ENCODE measurements around the gene MMP17.
A peak's percentile ranks its signal among the peaks of the same experiment; 100 is the strongest.
"Not testable (repeated sequence)": the region's sequence is repeated elsewhere in the genome, so short reads cannot be mapped to it uniquely, and the experiment has no call there.

MMP17 gene

DNA sequence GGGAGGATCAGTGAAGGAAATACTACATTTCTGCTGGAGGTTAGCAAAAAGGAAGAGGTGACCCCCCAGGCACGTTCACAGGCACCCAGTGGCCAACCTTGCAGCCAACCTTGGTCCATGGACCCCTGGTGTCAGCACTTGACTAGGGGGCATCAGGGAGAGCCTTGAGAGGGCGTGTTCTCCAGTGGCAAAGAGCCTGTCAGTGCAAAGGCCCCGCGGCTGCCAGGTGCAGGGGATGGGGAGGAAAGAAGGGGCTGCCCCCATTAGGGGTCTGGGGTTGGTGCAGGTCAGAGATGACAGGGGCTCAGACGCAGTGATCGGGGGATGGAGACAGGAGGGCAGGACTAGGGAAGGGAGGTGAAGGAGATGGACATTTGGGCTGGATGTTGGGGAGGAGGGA, 43.5 kb downstream of the MMP17 start:
- no peak for TF ChIP-seq POLR2A (IDR thresholded peaks at IDR 0.05; ENCODE audit: low read depth, low read length)
- TF ChIP-seq PAX5 (IDR thresholded peaks at IDR 0.05; ENCODE audit: insufficient read depth, low read length, severe bottlenecking), result no peak
- DNase-seq (ENCODE audit: insufficient read length, low spot score) (no peak), FAIRE-seq (no peak)

- DNase-seq (ENCODE audit: insufficient read length, low spot score) (peak; percentile 8), FAIRE-seq (no peak)
- TF ChIP-seq PAX5 (IDR thresholded peaks at IDR 0.05; ENCODE audit: insufficient read depth, low read length, severe bottlenecking) (no peak), POU2F2 (IDR thresholded peaks at IDR 0.05; ENCODE audit: low read depth, low read length) (no peak), TAF1 (IDR thresholded peaks at IDR 0.05; ENCODE audit: low read depth, low read length) (no peak), POLR2AphosphoS5 (IDR thresholded peaks at IDR 0.05; ENCODE audit: low read depth, low read length) (no peak), POLR2A (IDR thresholded peaks at IDR 0.05; ENCODE audit: low read depth, low read length) (no peak), SPI1 (IDR thresholded peaks at IDR 0.05; ENCODE audit: low read depth, low read length) (no peak)
Observed at GRCh38 chr12:131872154-131873051, 44.2 kb downstream of the MMP17 start.

- no peak for FAIRE-seq
- no peak for DNase-seq (ENCODE audit: insufficient read length, low spot score)
- TF ChIP-seq POU2F2 (IDR thresholded peaks at IDR 0.05; ENCODE audit: low read depth, low read length), result no peak
- TF ChIP-seq PAX5 (IDR thresholded peaks at IDR 0.05; ENCODE audit: insufficient read depth, low read length, severe bottlenecking), result no peak
- no peak for TF ChIP-seq POLR2A (IDR thresholded peaks at IDR 0.05; ENCODE audit: low read depth, low read length)
- TF ChIP-seq TAF1 (IDR thresholded peaks at IDR 0.05; ENCODE audit: low read depth, low read length), result no peak
- no peak for TF ChIP-seq SPI1 (IDR thresholded peaks at IDR 0.05; ENCODE audit: low read depth, low read length)
- TF ChIP-seq POLR2AphosphoS5 (IDR thresholded peaks at IDR 0.05; ENCODE audit: low read depth, low read length), result no peak
Observed at GRCh38 chr12:131873293-131873692, 45.1 kb downstream of the MMP17 start.

GRCh38 chr12:131874972-131875371, 46.8 kb downstream of the MMP17 start:
- FAIRE-seq; DNase-seq (ENCODE audit: insufficient read length, low spot score): not testable (repeated sequence)

DNA sequence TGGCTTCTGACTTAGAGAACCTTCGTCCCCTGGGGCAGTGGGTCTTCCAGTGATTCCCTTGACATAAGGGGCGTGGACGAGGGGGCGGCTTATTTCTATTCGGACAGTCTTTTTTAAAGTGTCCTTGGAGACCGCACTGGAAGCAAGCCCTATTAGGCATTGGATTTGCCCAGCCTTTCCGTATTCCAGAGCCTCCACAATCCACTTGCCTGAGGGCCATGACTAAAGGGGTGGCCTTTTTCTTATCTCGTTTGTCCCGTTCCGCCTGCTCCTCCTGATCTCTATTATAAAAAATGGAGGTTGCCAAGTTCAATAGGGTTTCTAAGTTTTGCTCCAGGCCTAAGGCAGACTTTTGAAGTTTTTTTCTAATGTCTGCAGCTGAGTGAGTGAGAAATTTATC, 49.0 kb downstream of the MMP17 start:
- DNase-seq (ENCODE audit: insufficient read length, low spot score); FAIRE-seq: not testable (repeated sequence)

DNA sequence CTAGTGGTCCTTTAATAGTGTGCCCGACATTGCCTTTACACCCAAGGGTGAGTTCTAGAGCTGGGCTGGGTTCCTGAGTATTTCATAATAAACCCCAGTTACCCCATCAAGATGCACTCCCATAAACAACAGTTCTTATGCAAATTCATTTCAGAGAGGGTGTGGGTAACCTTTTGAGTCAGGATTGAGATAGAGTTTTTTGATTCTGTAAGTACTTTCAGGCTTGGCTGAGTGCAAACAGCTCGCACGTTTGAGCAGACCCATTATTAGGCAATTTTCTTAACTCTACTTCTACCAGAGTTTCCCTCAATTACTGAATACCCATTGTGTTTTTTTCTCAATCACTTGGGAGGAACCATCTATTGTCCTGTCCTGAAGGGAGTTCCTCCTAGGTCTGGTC, 50.2 kb downstream of the MMP17 start:
- DNase-seq (ENCODE audit: insufficient read length, low spot score); FAIRE-seq: not testable (repeated sequence)

GRCh38 chr12:131882804-131883520, 54.8 kb downstream of the MMP17 start:
- DNase-seq (ENCODE audit: insufficient read length, low spot score) (no peak), FAIRE-seq (no peak)

DNA sequence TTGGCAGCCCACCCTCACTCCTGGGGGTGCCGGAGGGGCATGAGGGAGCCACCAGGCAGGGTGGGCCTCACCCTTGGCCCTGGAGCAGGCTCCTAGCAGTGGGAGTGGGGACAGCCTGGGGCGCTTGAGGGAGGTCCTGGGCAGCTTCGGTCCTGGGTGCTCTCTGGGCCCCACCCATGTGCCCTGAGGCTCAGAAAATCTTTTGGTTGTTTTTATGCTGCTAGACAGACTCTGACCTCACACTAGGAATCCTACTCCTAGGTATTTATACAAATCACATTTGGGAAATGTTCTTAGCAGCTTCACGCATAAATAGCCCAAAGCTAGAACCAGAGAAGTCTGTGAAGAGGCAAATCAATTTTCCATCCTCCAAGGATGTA, 55.3 kb downstream of the MMP17 start:
- TF ChIP-seq TAF1 (IDR thresholded peaks at IDR 0.05; ENCODE audit: low read depth, low read length), result no peak
- TF ChIP-seq POLR2A (IDR thresholded peaks at IDR 0.05; ENCODE audit: low read depth, low read length), result no peak
- TF ChIP-seq PAX5 (IDR thresholded peaks at IDR 0.05; ENCODE audit: insufficient read depth, low read length, severe bottlenecking), result no peak
- TF ChIP-seq POLR2AphosphoS5 (IDR thresholded peaks at IDR 0.05; ENCODE audit: low read depth, low read length), result no peak
- no peak for TF ChIP-seq SPI1 (IDR thresholded peaks at IDR 0.05; ENCODE audit: low read depth, low read length)
- no peak for TF ChIP-seq POU2F2 (IDR thresholded peaks at IDR 0.05; ENCODE audit: low read depth, low read length)
- DNase-seq (ENCODE audit: insufficient read length, low spot score) (no peak), FAIRE-seq (no peak)

More at GRCh38 chr12:131882804-131883520, 54.8 kb downstream of the MMP17 start:
- TF ChIP-seq SPI1 (IDR thresholded peaks at IDR 0.05; ENCODE audit: low read depth, low read length), result no peak
- TF ChIP-seq POU2F2 (IDR thresholded peaks at IDR 0.05; ENCODE audit: low read depth, low read length), result no peak
- no peak for TF ChIP-seq PAX5 (IDR thresholded peaks at IDR 0.05; ENCODE audit: insufficient read depth, low read length, severe bottlenecking)
- TF ChIP-seq POLR2A (IDR thresholded peaks at IDR 0.05; ENCODE audit: low read depth, low read length), result no peak
- no peak for TF ChIP-seq POLR2AphosphoS5 (IDR thresholded peaks at IDR 0.05; ENCODE audit: low read depth, low read length)
- no peak for TF ChIP-seq TAF1 (IDR thresholded peaks at IDR 0.05; ENCODE audit: low read depth, low read length)

DNA sequence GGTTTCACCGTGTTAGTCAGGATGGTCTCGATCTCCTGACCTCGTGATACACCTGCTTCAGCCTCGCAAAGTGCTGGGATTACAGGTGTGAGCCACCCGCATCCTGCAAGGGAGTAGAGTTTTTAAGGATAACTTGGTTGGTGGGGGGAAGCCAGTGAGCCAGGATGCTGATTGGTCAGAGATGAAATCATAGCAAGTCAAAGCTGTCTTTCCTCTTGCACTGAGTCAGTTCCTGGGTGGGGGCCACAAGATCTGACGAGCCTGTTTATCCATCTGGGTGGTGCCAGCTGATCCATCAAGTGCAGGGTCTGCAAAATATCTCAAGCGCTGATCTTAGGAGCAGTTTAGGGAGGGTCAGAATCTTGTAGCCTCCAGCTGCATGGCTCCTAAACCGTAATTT, 56.9 kb downstream of the MMP17 start:
- FAIRE-seq; DNase-seq (ENCODE audit: insufficient read length, low spot score): not testable (repeated sequence)

- no peak for DNase-seq (ENCODE audit: insufficient read length, low spot score)
- TF ChIP-seq SPI1 (IDR thresholded peaks at IDR 0.05; ENCODE audit: low read depth, low read length) (no peak), POLR2A (IDR thresholded peaks at IDR 0.05; ENCODE audit: low read depth, low read length) (no peak), PAX5 (IDR thresholded peaks at IDR 0.05; ENCODE audit: insufficient read depth, low read length, severe bottlenecking) (no peak), POU2F2 (IDR thresholded peaks at IDR 0.05; ENCODE audit: low read depth, low read length) (no peak)
- no peak for FAIRE-seq
Observed at GRCh38 chr12:131885543-131886057, 57.4 kb downstream of the MMP17 start.

GRCh38 chr12:131891722-131892121, 63.5 kb downstream of the MMP17 start:
- DNase-seq (ENCODE audit: insufficient read length, low spot score); FAIRE-seq: not testable (repeated sequence)

Measured in GM12891 (cell line).